Neuronal stem cell (in vitro differentiated cells): ENCODE results near the gene FAM151B.

Source experiments
- DNase-seq: peaks from one replicate; pipeline ENCODE4 v3.0.0-alpha.2; 2013; ENCODE audit warnings: low spot score
- H2AFZ ChIP-seq: one replicate; pipeline ENCODE4 v1.6.1; 2013; ENCODE audit warnings: mild to moderate bottlenecking, low read length, inconsistent platforms
- H2AK5ac ChIP-seq: 2 replicates; pipeline ENCODE4 v1.6.1; 2013; ENCODE audit warnings: low read depth, mild to moderate bottlenecking, inconsistent platforms, low read length, moderate library complexity, mixed read lengths
- H2BK120ac ChIP-seq: 2 replicates; pipeline ENCODE4 v1.6.1; 2013; ENCODE audit warnings: low read depth, mild to moderate bottlenecking, inconsistent platforms, low read length, moderate library complexity, mixed read lengths
- H2BK12ac ChIP-seq: one replicate; pipeline ENCODE4 v1.6.1; 2013; ENCODE audit warnings: low read length, inconsistent platforms
- H2BK15ac ChIP-seq: 2 replicates; pipeline ENCODE4 v1.6.1; 2013; ENCODE audit warnings: mild to moderate bottlenecking, low read length, inconsistent platforms, mixed read lengths
- H2BK5ac ChIP-seq: one replicate; pipeline ENCODE4 v1.6.1; 2013; ENCODE audit warnings: inconsistent platforms, mild to moderate bottlenecking, low read length, moderate library complexity
- H3K14ac ChIP-seq: one replicate; pipeline ENCODE4 v1.6.1; 2013; ENCODE audit warnings: low read length, inconsistent platforms
- H3K18ac ChIP-seq: 2 replicates; pipeline ENCODE4 v1.6.1; 2013; ENCODE audit warnings: low read length, inconsistent platforms
- H3K23ac ChIP-seq: 2 replicates; pipeline ENCODE4 v1.6.1; 2013; ENCODE audit warnings: low read depth, mild to moderate bottlenecking, mixed read lengths, low read length, inconsistent platforms; ENCODE audit not compliant: poor library complexity
- H3K27ac ChIP-seq: replicated peaks from 3 replicates; pipeline ENCODE4 v1.5.1; 2013; ENCODE audit warnings: low read length, inconsistent platforms
- H3K27me3 ChIP-seq, 3 experiments: 2 replicates each; pipeline ENCODE4 v1.6.1; 2013; ENCODE audit warnings: low read length in 3 of 3, mild to moderate bottlenecking in 2 of 3, inconsistent platforms in 1 of 3, low read depth in 1 of 3, mixed read lengths in 1 of 3, moderate library complexity in 1 of 3; ENCODE audit not compliant: control insufficient read depth in 3 of 3, insufficient read depth in 3 of 3
- H3K36me3 ChIP-seq, 2 donors: replicated peaks in 1 of 2; 2 replicates each; pipeline ENCODE4 v1.6.1; 2013; ENCODE audit warnings: low read length in 2 of 2; ENCODE audit not compliant: control insufficient read depth in 2 of 2, insufficient read depth in 2 of 2
- H3K4ac ChIP-seq: 2 replicates; pipeline ENCODE4 v1.6.1; 2013; ENCODE audit warnings: inconsistent platforms, mild to moderate bottlenecking, low read length, moderate library complexity
- H3K4me1 ChIP-seq, 2 donors: 1 replicate in 1 of 2; 2 replicates in 1 of 2; pipeline ENCODE4 v1.6.1; 2013; ENCODE audit warnings: low read length in 2 of 2, low read depth in 1 of 2; ENCODE audit not compliant: control insufficient read depth in 2 of 2, insufficient read depth in 1 of 2
- H3K4me2 ChIP-seq: one replicate; pipeline ENCODE4 v1.6.1; 2013; ENCODE audit warnings: mild to moderate bottlenecking, low read length, inconsistent platforms; ENCODE audit not compliant: insufficient read depth, poor library complexity, severe bottlenecking
- H3K4me3 ChIP-seq, 2 donors: 2 replicates each; pipeline ENCODE4 v1.5.1; 2013; ENCODE audit warnings: low read length in 2 of 2, mild to moderate bottlenecking in 2 of 2, inconsistent platforms in 1 of 2, moderate library complexity in 1 of 2
- H3K79me1 ChIP-seq: one replicate; pipeline ENCODE4 v1.6.1; 2013; ENCODE audit warnings: low read depth, mild to moderate bottlenecking, inconsistent platforms, low read length, moderate library complexity
- H3K9ac ChIP-seq: one replicate; pipeline ENCODE4 v1.6.1; 2013; ENCODE audit warnings: mild to moderate bottlenecking, low read depth, low read length, inconsistent platforms; ENCODE audit not compliant: poor library complexity
- H3K9me3 ChIP-seq, 2 donors: replicated peaks in 1 of 2; 2 replicates each; pipeline versions ENCODE3 to v1.6.1; 2013; ENCODE audit warnings: low read length in 2 of 2, mild to moderate bottlenecking in 2 of 2, inconsistent platforms in 1 of 2, low read depth in 1 of 2, mixed read lengths in 1 of 2, moderate library complexity in 1 of 2; ENCODE audit not compliant: control insufficient read depth in 2 of 2, insufficient read depth in 1 of 2
- H4K8ac ChIP-seq: one replicate; pipeline ENCODE4 v1.6.1; 2013; ENCODE audit warnings: low read depth, mild to moderate bottlenecking, inconsistent platforms, low read length, moderate library complexity
- H4K91ac ChIP-seq: one replicate; pipeline ENCODE4 v1.6.1; 2013; ENCODE audit warnings: low read length, low read depth, mild to moderate bottlenecking, inconsistent platforms; ENCODE audit not compliant: poor library complexity
- WGBS, 2 donors: extraction: QIAGEN DNeasy Blood & Tissue Kit; methylation state at CpG; one replicate each; pipeline ENCODE4 v1.1.7; 2013; ENCODE audit warnings: missing lambda C conversion rate in 2 of 2, mixed read lengths in 1 of 2; ENCODE audit not compliant: insufficient read length in 2 of 2, insufficient replicate concordance in 1 of 2; ENCODE audit errors: extremely low coverage in 2 of 2; 5-methylcytosine and 5-hydroxymethylcytosine counted together

Gene FAM151B

DNA sequence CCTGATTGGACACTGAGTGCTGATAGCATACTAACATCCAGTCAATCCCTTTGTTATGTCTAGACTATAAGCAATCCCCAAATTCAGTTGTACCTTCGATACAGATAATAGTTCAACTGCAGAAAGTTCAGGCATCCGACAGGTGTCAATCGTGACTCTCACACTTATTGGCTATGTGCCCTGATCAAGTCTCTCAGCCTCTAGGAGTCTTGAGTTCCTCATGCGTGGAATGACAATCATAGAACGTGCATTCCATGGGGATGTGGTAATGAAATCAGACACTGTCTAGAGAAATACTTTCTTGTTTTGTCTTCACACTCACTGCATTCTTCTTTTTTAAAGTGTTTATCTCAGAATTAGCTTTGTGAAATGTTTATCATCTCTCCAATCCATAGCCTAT lies 77.4 kb downstream of the FAM151B start:
- Histone ChIP-seq H4K8ac (no peak overlapping the region), H3K9ac (no peak overlapping the region), H2AK5ac (no peak overlapping the region)

DNA sequence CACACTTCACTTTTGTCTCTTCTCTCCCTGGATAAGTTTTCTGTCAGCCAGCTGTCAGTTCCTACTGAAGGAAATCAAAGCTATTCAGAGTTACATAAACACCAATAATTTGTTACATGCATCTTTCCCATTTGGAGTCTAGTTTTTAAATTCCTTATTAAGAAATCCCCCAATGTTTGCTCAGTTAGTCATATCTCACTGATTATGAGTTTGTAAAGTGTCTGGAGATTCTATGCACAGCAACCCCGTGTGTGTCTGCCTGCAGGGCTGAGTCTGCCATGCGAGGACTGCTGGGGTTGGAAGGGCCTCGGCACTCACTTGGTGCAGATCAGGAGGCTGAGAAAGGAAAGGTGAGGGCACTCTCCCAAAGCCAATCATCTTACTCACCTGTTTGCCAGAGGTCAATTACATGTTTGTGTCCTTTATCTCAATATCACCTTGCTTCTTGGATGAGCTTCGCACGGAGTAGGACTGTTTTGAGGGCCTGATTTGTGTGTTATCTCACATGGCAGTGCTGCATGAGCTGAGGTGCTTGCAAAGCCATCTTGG lies 78.9 kb downstream of the FAM151B start:
- no peaks in the 10 kb centered on the region for H3K79me1 ChIP-seq
- DNase-seq = no peak
- no peaks in the 10 kb centered on the region for H3K36me3 ChIP-seq
- H3K9ac ChIP-seq = no peak overlapping the region
- no peak overlapping the region for H4K8ac ChIP-seq
- no peak overlapping the region for H3K4me3 ChIP-seq
- H3K4me1 ChIP-seq = peaks cover 3% of the 10 kb centered on the region in 2 donors
- H3K18ac ChIP-seq = no peak overlapping the region
- H3K4ac ChIP-seq = no peak overlapping the region
- no peak overlapping the region for H2BK5ac ChIP-seq
- no peak overlapping the region for H3K27ac ChIP-seq
- no peak overlapping the region for H2AK5ac ChIP-seq
- no peak overlapping the region for H2BK120ac ChIP-seq
- no CpG with 5 or more reads among the region's 5 CpGs for WGBS, 2 donors
- no peak overlapping the region for H2BK15ac ChIP-seq
- H2AFZ ChIP-seq = no peak overlapping the region
- H3K9me3 ChIP-seq = no peaks in the 10 kb centered on the region
- no peak overlapping the region for H2BK12ac ChIP-seq
- H3K14ac ChIP-seq = no peak overlapping the region
- H3K27me3 ChIP-seq = peaks cover 5 to 74% (median 27%) of the 10 kb centered on the region in 3 experiments
- no peak overlapping the region for H4K91ac ChIP-seq
- H3K4me2 ChIP-seq = no peak overlapping the region
- no peak overlapping the region for H3K23ac ChIP-seq

More for the DNA sequence above, 77.4 kb downstream of the FAM151B start:
- H3K4me1 ChIP-seq = peaks cover 1 to 3% of the 10 kb centered on the region in 2 donors
- H3K27ac ChIP-seq = no peak overlapping the region
- H2BK15ac ChIP-seq = no peak overlapping the region
- no peak overlapping the region for H2AFZ ChIP-seq
- no peak overlapping the region for H3K4me3 ChIP-seq
- H4K91ac ChIP-seq = no peak overlapping the region
- H3K9me3 ChIP-seq = no peaks in the 10 kb centered on the region
- H3K36me3 ChIP-seq = no peaks in the 10 kb centered on the region
- H2BK12ac ChIP-seq = no peak overlapping the region
- H3K4ac ChIP-seq = no peak overlapping the region
- no peak overlapping the region for H2BK120ac ChIP-seq
- H3K18ac ChIP-seq = no peak overlapping the region
- H3K23ac ChIP-seq = no peak overlapping the region
- no peak overlapping the region for H3K14ac ChIP-seq
- WGBS, 2 donors = no CpG with 5 or more reads among the region's 5 CpGs
- no peak overlapping the region for H2BK5ac ChIP-seq
- peaks cover 5 to 70% (median 24%) of the 10 kb centered on the region in 3 experiments for H3K27me3 ChIP-seq
- DNase-seq = no peak
- H3K79me1 ChIP-seq = no peaks in the 10 kb centered on the region
- H3K4me2 ChIP-seq = no peak overlapping the region

DNA sequence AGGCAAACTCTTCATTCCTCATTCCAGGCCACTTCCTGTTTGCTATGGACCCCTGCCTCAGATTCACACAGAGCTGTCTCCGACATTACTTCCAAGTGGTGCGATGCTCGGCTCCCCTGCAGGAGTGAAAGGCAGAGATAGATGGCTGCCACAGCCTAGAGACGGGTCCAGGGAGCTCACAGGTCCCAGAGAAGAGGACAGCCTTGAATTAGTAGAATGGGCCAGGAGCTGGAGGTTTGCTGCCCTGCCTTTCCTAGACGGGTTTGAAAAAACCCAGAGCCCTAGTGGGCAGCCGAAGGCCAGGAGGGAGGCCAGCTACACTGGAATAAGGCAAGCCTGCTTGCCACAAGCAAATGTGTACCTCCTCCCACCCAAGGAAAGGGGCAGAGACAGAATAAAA lies 80.4 kb downstream of the FAM151B start:
- no peak overlapping the region for H4K8ac ChIP-seq
- no peak overlapping the region for H2BK15ac ChIP-seq
- no peaks in the 10 kb centered on the region for H3K79me1 ChIP-seq
- H3K4ac ChIP-seq = no peak overlapping the region
- peaks cover 5 to 82% (median 27%) of the 10 kb centered on the region in 3 experiments for H3K27me3 ChIP-seq
- H3K23ac ChIP-seq = no peak overlapping the region
- H3K9ac ChIP-seq = no peak overlapping the region
- H3K4me2 ChIP-seq = no peak overlapping the region
- H2BK5ac ChIP-seq = no peak overlapping the region
- H2BK12ac ChIP-seq = no peak overlapping the region
- H3K9me3 ChIP-seq = no peaks in the 10 kb centered on the region
- no peaks in the 10 kb centered on the region for H3K36me3 ChIP-seq
- no CpG with 5 or more reads among the region's 6 CpGs for WGBS, 2 donors
- H3K18ac ChIP-seq = no peak overlapping the region
- H3K4me3 ChIP-seq = no peak overlapping the region
- DNase-seq = no peak
- H2AK5ac ChIP-seq = no peak overlapping the region
- H3K14ac ChIP-seq = no peak overlapping the region
- H3K4me1 ChIP-seq = peaks cover 2 to 3% of the 10 kb centered on the region in 2 donors
- H4K91ac ChIP-seq = no peak overlapping the region
- no peak overlapping the region for H2BK120ac ChIP-seq
- no peak overlapping the region for H3K27ac ChIP-seq
- no peak overlapping the region for H2AFZ ChIP-seq

DNA sequence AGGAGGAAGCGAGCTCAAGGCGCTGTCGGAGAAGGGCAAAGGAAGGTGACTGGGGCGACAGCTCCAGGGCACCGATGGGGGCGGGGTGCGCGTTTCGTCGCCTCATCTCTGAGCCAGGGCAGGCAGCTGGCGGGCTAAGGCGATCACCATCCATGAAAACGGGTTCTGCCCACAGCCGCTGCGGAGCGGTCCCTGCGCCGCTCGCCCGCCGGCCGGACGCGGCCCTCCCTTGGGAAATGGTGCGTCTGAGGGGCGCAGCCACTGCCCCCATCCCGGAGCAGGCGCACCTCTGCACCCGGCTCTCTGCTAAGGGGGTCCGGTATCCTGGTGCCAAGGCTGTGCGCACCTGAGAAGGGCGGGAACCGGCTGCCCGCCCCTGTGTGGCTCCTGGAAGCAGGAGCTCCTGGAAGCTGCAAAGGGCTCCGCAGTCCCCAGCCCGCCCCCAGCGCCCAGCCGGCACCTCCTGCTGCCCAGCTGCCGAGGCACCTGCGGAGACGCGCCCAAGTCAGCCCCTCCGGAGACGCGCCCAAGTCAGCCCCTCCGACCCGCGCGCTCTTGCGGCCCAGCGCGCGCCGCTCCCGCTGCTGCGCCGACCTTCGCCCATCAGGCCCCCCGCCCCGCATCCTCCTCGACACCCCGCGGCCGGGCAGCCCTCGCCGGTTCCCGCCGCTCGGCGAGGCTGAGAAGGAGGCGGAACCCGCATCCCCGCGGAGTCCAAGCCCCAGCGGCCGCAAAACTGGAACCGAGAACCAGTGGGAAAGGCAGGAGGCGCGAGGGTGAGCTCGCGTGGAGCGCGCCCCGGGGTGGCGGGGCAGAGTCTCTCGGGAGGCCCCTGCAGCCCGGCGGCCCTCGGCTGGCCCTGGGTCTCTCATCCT lies 81.4 kb downstream of the FAM151B start:
- H3K23ac ChIP-seq = peak overlapping the region; percentile 77
- H4K91ac ChIP-seq = no peak overlapping the region
- peak overlapping the region; percentile 60 for H3K9ac ChIP-seq
- WGBS, 2 donors = no CpG with 5 or more reads among the region's 89 CpGs
- H3K4ac ChIP-seq = no peak overlapping the region
- H2AFZ ChIP-seq = peak overlapping the region; percentile 97
- H3K18ac ChIP-seq = peak overlapping the region; percentile 89
- H2BK5ac ChIP-seq = no peak overlapping the region
- no peak overlapping the region for H2AK5ac ChIP-seq
- DNase-seq = peak; percentile 23
- H3K14ac ChIP-seq = no peak overlapping the region
- peak overlapping the region; percentile 39 to 87 for H3K4me3 ChIP-seq
- no peaks in the 10 kb centered on the region for H3K9me3 ChIP-seq
- H2BK120ac ChIP-seq = no peak overlapping the region
- H2BK12ac ChIP-seq = no peak overlapping the region
- peak overlapping the region; percentile 99 for H3K4me2 ChIP-seq
- H3K79me1 ChIP-seq = no peaks in the 10 kb centered on the region
- no peak overlapping the region for H3K27ac ChIP-seq
- H4K8ac ChIP-seq = no peak overlapping the region
- no peaks in the 10 kb centered on the region for H3K36me3 ChIP-seq
- peaks cover 5 to 86% (median 27%) of the 10 kb centered on the region in 3 experiments for H3K27me3 ChIP-seq
- H2BK15ac ChIP-seq = peak overlapping the region; percentile 60
- peaks cover 2 to 3% of the 10 kb centered on the region in 2 donors for H3K4me1 ChIP-seq
